Endothelial cell of umbilical vein (primary cell): ENCODE measurements around the gene LONRF2.

ENCODE experiments used
- EZH2 ChIP-seq: IDR thresholded peaks from 2 replicates; pipeline ENCODE4 v1.6.1; 2012; ENCODE audit warnings: borderline replicate concordance, low read depth, mild to moderate bottlenecking, moderate library complexity, low read length, inconsistent platforms; ENCODE audit not compliant: severe bottlenecking
- FOS ChIP-seq: IDR thresholded peaks from 2 replicates; pipeline ENCODE4 v1.6.1; 2011; ENCODE audit warnings: mild to moderate bottlenecking, low read length, moderate library complexity, borderline replicate concordance; ENCODE audit not compliant: insufficient read depth
- GATA2 ChIP-seq: IDR thresholded peaks from 2 replicates; pipeline ENCODE4 v1.7.0; 2011; ENCODE audit warnings: low read depth, mild to moderate bottlenecking, moderate library complexity, mixed read lengths, low read length; ENCODE audit not compliant: insufficient read length, insufficient read depth
- JUN ChIP-seq: IDR thresholded peaks from 2 replicates; pipeline ENCODE4 v1.6.1; 2011; ENCODE audit warnings: borderline replicate concordance, low read depth; ENCODE audit not compliant: insufficient read length, insufficient read depth
- MYC ChIP-seq: IDR thresholded peaks from one replicate; pipeline ENCODE4 v1.6.1; 2011; ENCODE audit warnings: mild to moderate bottlenecking, low read depth, low read length
- POLR2A ChIP-seq: IDR thresholded peaks from 2 replicates; pipeline ENCODE4 v1.6.1; 2012; ENCODE audit warnings: low read depth, mild to moderate bottlenecking, control low read depth, low read length
- POLR2AphosphoS5 ChIP-seq: IDR thresholded peaks from 2 replicates; pipeline ENCODE4 v1.6.1; 2012; ENCODE audit warnings: low read depth, mild to moderate bottlenecking, control low read depth, low read length, moderate library complexity; ENCODE audit not compliant: insufficient read depth
- TF ChIP-seq, protein P1 (sequence below), 2 donors: IDR thresholded peaks; 1 replicate in 1 of 2; 2 replicates in 1 of 2; pipeline ENCODE4 v1.5.1; 2011; ENCODE audit warnings: low read length in 2 of 2, mild to moderate bottlenecking in 2 of 2, moderate library complexity in 2 of 2, control low read depth in 1 of 2, inconsistent platforms in 1 of 2, low read depth in 1 of 2; ENCODE audit not compliant: insufficient read depth in 1 of 2; ENCODE audit errors: extremely low read depth in 1 of 2
- TF ChIP-seq, protein P2 (sequence below): IDR thresholded peaks from 2 replicates; pipeline ENCODE4 v1.6.1; 2011; ENCODE audit not compliant: insufficient read depth, insufficient read length

DNA sequence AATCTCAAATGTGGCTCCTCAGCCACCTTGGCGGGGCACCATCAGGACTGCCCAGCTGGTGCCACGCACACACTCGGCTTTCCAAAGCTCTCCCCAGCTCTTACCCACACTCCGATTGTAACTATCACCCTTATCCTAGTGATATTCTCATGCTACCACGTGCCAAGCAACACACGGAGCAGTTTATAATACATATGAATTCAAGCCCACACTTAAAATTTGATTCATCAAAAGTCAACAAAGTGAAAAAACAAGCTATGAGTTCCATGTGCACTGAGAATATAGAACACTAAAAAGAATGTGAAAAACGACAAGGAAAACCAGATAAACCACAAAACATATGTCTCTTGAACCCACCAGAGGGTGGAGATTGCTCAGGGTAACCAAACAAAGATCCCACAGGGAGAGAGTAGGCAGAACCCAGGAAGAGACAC is 31.6 kb downstream of the LONRF2 start:
- TF ChIP-seq, protein P1, sequence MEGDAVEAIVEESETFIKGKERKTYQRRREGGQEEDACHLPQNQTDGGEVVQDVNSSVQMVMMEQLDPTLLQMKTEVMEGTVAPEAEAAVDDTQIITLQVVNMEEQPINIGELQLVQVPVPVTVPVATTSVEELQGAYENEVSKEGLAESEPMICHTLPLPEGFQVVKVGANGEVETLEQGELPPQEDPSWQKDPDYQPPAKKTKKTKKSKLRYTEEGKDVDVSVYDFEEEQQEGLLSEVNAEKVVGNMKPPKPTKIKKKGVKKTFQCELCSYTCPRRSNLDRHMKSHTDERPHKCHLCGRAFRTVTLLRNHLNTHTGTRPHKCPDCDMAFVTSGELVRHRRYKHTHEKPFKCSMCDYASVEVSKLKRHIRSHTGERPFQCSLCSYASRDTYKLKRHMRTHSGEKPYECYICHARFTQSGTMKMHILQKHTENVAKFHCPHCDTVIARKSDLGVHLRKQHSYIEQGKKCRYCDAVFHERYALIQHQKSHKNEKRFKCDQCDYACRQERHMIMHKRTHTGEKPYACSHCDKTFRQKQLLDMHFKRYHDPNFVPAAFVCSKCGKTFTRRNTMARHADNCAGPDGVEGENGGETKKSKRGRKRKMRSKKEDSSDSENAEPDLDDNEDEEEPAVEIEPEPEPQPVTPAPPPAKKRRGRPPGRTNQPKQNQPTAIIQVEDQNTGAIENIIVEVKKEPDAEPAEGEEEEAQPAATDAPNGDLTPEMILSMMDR (IDR thresholded peaks at IDR 0.05; ENCODE audit: extremely low read depth in 1 of 2, insufficient read depth in 1 of 2, low read depth in 1 of 2, low read length in 2 of 2) = no peak
- TF ChIP-seq MYC (no peak), POLR2A (no peak), POLR2AphosphoS5 (no peak), EZH2 (no peak), JUN (no peak), GATA2 (no peak), FOS (no peak)
- TF ChIP-seq, protein P2, sequence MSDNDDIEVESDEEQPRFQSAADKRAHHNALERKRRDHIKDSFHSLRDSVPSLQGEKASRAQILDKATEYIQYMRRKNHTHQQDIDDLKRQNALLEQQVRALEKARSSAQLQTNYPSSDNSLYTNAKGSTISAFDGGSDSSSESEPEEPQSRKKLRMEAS = no peak
